Vagina (tissue), 2 donors: ENCODE results near the gene MLN.
"Not testable (repeated sequence)": the region's sequence is repeated elsewhere in the genome, so short reads cannot be mapped to it uniquely, and the experiment has no call there.

Source experiments
- CTCF ChIP-seq, 3 experiments: fragments of 450-650 bp in 2 of 3; fragments of 200-600 bp in 1 of 3; sonication (generic) in 1 of 3; IDR thresholded peaks; one replicate each; pipeline ENCODE4 v1.5.1; 2017 to 2019; ENCODE audit warnings: antibody characterized with exemption in 3 of 3, mild to moderate bottlenecking in 2 of 3, moderate library complexity in 2 of 3
- POLR2AphosphoS5 ChIP-seq, 2 donors: sonication (generic); formaldehyde crosslinking; IDR thresholded peaks; one replicate each; pipeline ENCODE4 v1.9.0; 2017; ENCODE audit warnings: antibody characterized with exemption in 2 of 2, mild to moderate bottlenecking in 2 of 2, low read depth in 1 of 2; ENCODE audit not compliant: insufficient read depth in 1 of 2

GRCh38 chr6:33832831-33833230 lies 29.0 kb upstream of the MLN start:
- not testable (repeated sequence) for TF ChIP-seq POLR2AphosphoS5 (IDR thresholded peaks at IDR 0.05; ENCODE audit: insufficient read depth in 1 of 2, low read depth in 1 of 2); CTCF (IDR thresholded peaks at IDR 0.05)
